ENCODE measurements around the gene HMGB3.

- TF ChIP-seq FOXJ3 (CRISPR knock-in tag; IDR thresholded peaks at IDR 0.05; ENCODE audit: borderline replicate concordance): no peak
- TF ChIP-seq CTCF (IDR thresholded peaks at IDR 0.05): no peak
- no peak for TF ChIP-seq ZNF317 (CRISPR knock-in tag; IDR thresholded peaks at IDR 0.05; ENCODE audit: borderline replicate concordance, low read depth)
- TF ChIP-seq NFATC4 (CRISPR knock-in tag; IDR thresholded peaks at IDR 0.05): no peak
- no peak for TF ChIP-seq SMAD3 (CRISPR knock-in tag; IDR thresholded peaks at IDR 0.05; ENCODE audit: borderline replicate concordance)
- TF ChIP-seq HMGXB4 (CRISPR knock-in tag; IDR thresholded peaks at IDR 0.05): no peak
Observed at GRCh38 chrX:151031391-151031975, 48.3 kb downstream of the HMGB3 start.

Data from WTC11 (cell line).